ENCODE data around the gene FBLN1. TPM values are rescaled to one million over a fixed set of nuclear protein-coding genes. Genes with fewer than 3 reads are reported as not detected.

Gene FBLN1
- total RNA-seq, 1 experiment from 2014 or later, result 23.4 TPM

DNA sequence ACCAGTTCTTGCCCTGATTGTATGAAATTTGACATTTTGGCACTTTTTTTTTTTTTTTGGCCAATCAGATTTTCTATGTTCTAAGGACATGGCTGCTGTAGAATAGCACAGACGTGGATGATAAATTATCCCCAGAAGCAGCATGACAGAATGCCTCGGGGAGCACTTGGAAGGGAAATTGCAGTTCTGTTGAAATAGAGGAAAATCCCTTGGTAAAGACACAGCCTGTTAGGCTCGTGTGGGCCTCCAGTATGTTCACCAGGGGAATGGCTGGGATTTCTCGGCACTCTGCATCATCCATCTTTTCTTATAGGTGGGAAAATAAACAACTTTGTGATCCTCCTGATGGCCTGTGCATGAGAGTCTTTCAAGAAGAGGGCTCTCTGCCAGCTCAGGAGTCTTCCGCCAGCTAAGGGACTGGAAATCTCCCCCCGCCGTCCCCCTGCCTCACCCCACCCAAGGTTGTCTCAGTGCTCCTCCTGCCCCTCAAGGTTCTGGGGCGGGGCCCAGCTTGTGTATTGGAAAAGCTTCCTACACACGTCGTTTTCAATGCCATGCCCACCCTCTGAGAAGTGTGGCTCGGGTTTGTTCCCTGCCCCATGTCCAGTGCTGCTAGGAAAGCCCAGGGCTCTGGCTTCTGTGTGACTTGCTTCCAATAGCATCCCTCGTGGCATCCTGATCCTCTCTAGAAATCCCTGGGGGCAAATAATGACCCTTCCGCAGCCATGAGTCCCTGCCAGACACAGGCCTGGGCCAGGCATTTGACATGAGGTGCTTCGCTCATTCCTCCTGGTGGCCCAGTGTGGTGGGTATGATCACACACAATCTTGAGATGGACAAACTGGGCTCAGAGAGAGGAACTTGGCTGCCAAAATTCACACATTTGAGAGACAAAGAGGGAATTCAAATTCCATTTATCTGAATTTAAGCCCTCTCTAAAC lies 98.4 kb downstream of the FBLN1 start:
- Histone ChIP-seq H3K79me2 (ENCODE audit: insufficient read depth, low read length) (no peaks in the 10 kb centered on the region), H3K36me3 (ENCODE audit: control insufficient read depth in 1 of 2, insufficient read depth in 2 of 2, low read length in 2 of 2) (no peaks in the 10 kb centered on the region), H3K4me3 (replicated peaks in 1 of 2; ENCODE audit: low read depth in 1 of 2, low read length in 2 of 2) (no peak overlapping the region), H3K27me3 (ENCODE audit: insufficient read depth, low read length) (no peaks in the 10 kb centered on the region), H3K9me2 (ENCODE audit: insufficient read depth) (no peaks in the 10 kb centered on the region), H3K4me2 (ENCODE audit: low read length) (no peak overlapping the region), H4K20me1 (ENCODE audit: insufficient read depth) (no peaks in the 10 kb centered on the region), H2AFZ (ENCODE audit: low read depth, low read length, poor library complexity, severe bottlenecking) (no peak overlapping the region), H3K27ac (ENCODE audit: low read depth, low read length) (no peak overlapping the region), H3K9me3 (ENCODE audit: control insufficient read depth in 1 of 2, insufficient read depth in 1 of 2, low read depth in 1 of 2, low read length in 2 of 2) (no peaks in the 10 kb centered on the region), H3K9ac (ENCODE audit: low read length) (no peak overlapping the region), H3K4me1 (ENCODE audit: control insufficient read depth in 1 of 2, insufficient read depth in 2 of 2, low read length in 2 of 2) (peaks cover 36 to 42% of the 10 kb centered on the region in 2 experiments)
- intact Hi-C loops (cut with micrococcal nuclease), result no loop called here
- ChIA-PET CTCF (no interaction called here), RAD21 (ENCODE audit: low non-redundant PET in 1 of 2, low total read pairs in 2 of 2, uncharacterized antibody in 2 of 2, unreplicated experiment in 2 of 2) (no interaction called here), POLR2A (no interaction called here)
- DNase-seq (ENCODE audit: low read depth, low spot score), result no peak
- TF ChIP-seq ZFX (IDR thresholded peaks at IDR 0.05) (no peak), TCF7L2 (IDR thresholded peaks at IDR 0.05; ENCODE audit: borderline replicate concordance, extremely low read depth, insufficient read depth, insufficient read length) (no peak)
- TF ChIP-seq, protein P1, sequence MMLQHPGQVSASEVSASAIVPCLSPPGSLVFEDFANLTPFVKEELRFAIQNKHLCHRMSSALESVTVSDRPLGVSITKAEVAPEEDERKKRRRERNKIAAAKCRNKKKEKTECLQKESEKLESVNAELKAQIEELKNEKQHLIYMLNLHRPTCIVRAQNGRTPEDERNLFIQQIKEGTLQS (IDR thresholded peaks at IDR 0.05), result no peak
- ATAC-seq, result no peak
- no TSS peak for BruUV-seq (replicated peaks)

DNA sequence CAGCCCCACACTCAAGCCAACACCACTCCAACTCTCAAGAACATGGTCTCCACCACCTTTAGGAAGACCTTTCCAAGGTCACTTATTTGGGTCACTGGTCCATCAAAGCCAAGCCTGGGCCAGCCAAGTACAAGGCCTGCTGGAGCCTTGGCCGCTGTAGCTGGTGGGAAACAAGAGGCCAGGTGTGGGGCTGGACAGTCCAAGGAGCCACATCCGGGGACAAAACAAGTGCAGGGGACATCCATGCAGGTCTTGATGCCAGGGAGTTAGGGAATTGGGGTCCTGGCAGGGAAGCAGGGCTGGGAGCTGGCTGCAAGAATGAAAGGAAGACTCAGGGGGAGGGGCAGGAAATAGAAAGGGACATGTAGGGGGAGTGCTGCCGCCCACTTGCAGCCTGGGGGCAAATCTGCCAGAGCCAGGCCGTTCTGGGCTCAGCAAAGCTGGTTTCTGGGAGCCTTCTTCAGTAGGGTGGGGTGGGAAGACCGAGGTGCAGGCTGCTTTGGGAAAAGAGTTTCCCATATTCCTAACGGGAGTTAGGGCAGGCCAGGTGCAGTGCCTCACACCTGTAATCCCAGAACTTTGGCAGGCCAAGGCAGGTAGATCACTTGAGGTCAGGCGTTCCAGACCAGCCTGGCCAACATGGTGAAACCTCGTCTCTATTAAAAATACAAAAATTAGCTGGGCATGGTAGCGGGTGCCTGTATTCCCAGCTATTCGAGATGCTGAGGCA lies 99.5 kb downstream of the FBLN1 start:
- H3K27ac ChIP-seq (ENCODE audit: low read depth, low read length), result peak overlapping the region; percentile 10; the same call in 1 of the 2 replicates
- no peak overlapping the region for H2AFZ ChIP-seq (ENCODE audit: low read depth, low read length, poor library complexity, severe bottlenecking)
- no peak overlapping the region for H3K4me3 ChIP-seq (replicated peaks in 1 of 2; ENCODE audit: low read depth in 1 of 2, low read length in 2 of 2)
- H3K4me2 ChIP-seq (ENCODE audit: low read length), result peak overlapping the region; percentile 79
- H3K79me2 ChIP-seq (ENCODE audit: insufficient read depth, low read length), result no peaks in the 10 kb centered on the region
- H3K36me3 ChIP-seq (ENCODE audit: control insufficient read depth in 1 of 2, insufficient read depth in 2 of 2, low read length in 2 of 2), result no peaks in the 10 kb centered on the region
- H3K27me3 ChIP-seq (ENCODE audit: insufficient read depth, low read length), result no peaks in the 10 kb centered on the region
- BruUV-seq (replicated peaks), result no TSS peak
- CTCF ChIA-PET, result interaction anchor here (0.6 kb wide), 1 partner anchor 262 kb away, joined by 4 read pairs; no protein-coding TSS in a partner anchor
- DNase-seq (ENCODE audit: low read depth, low spot score) (no peak), ATAC-seq (no peak)
- POLR2A ChIA-PET, result interaction anchor here (0.5 kb wide), 1 partner anchor 21 kb away, joined by 3 read pairs; no protein-coding TSS in a partner anchor
- intact Hi-C loops (cut with micrococcal nuclease), result no loop called here
- RAD21 ChIA-PET (ENCODE audit: low non-redundant PET in 1 of 2, low total read pairs in 2 of 2, uncharacterized antibody in 2 of 2, unreplicated experiment in 2 of 2), result no interaction called here
- H3K9me3 ChIP-seq (ENCODE audit: control insufficient read depth in 1 of 2, insufficient read depth in 1 of 2, low read depth in 1 of 2, low read length in 2 of 2), result no peaks in the 10 kb centered on the region
- no peaks in the 10 kb centered on the region for H4K20me1 ChIP-seq (ENCODE audit: insufficient read depth)
- peaks cover 36 to 54% of the 10 kb centered on the region in 2 experiments for H3K4me1 ChIP-seq (ENCODE audit: control insufficient read depth in 1 of 2, insufficient read depth in 2 of 2, low read length in 2 of 2)
- H3K9ac ChIP-seq (ENCODE audit: low read length), result peak overlapping the region; percentile 18; the same call in 1 of the 2 replicates
- H3K9me2 ChIP-seq (ENCODE audit: insufficient read depth), result no peaks in the 10 kb centered on the region
- TF ChIP-seq YY1 (IDR thresholded peaks at IDR 0.05; ENCODE audit: extremely low read depth, insufficient replicate concordance, low read depth, low read length) (no peak), TCF7L2 (IDR thresholded peaks at IDR 0.05; ENCODE audit: borderline replicate concordance, extremely low read depth, insufficient read depth, insufficient read length) (no peak), ZNF274 (IDR thresholded peaks at IDR 0.05; ENCODE audit: low read depth, low read length) (no peak), EZH2phosphoT487 (IDR thresholded peaks at IDR 0.05; ENCODE audit: borderline replicate concordance) (no peak), SIN3A (IDR thresholded peaks at IDR 0.05; ENCODE audit: low read depth) (no peak), FOSL1 (IDR thresholded peaks at IDR 0.05; ENCODE audit: low read depth) (no peak)
- TF ChIP-seq, protein P2, sequence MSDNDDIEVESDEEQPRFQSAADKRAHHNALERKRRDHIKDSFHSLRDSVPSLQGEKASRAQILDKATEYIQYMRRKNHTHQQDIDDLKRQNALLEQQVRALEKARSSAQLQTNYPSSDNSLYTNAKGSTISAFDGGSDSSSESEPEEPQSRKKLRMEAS (IDR thresholded peaks at IDR 0.05), result no peak
- TF ChIP-seq, protein P3, sequence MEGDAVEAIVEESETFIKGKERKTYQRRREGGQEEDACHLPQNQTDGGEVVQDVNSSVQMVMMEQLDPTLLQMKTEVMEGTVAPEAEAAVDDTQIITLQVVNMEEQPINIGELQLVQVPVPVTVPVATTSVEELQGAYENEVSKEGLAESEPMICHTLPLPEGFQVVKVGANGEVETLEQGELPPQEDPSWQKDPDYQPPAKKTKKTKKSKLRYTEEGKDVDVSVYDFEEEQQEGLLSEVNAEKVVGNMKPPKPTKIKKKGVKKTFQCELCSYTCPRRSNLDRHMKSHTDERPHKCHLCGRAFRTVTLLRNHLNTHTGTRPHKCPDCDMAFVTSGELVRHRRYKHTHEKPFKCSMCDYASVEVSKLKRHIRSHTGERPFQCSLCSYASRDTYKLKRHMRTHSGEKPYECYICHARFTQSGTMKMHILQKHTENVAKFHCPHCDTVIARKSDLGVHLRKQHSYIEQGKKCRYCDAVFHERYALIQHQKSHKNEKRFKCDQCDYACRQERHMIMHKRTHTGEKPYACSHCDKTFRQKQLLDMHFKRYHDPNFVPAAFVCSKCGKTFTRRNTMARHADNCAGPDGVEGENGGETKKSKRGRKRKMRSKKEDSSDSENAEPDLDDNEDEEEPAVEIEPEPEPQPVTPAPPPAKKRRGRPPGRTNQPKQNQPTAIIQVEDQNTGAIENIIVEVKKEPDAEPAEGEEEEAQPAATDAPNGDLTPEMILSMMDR (IDR thresholded peaks at IDR 0.05 in 2 of 3, conservative IDR thresholded peaks at IDR 0.05 in 1 of 3; ENCODE audit: borderline replicate concordance in 1 of 3, insufficient read depth in 1 of 3, low read depth in 2 of 3, low read length in 2 of 3), result no peak
- TF ChIP-seq, protein P4, sequence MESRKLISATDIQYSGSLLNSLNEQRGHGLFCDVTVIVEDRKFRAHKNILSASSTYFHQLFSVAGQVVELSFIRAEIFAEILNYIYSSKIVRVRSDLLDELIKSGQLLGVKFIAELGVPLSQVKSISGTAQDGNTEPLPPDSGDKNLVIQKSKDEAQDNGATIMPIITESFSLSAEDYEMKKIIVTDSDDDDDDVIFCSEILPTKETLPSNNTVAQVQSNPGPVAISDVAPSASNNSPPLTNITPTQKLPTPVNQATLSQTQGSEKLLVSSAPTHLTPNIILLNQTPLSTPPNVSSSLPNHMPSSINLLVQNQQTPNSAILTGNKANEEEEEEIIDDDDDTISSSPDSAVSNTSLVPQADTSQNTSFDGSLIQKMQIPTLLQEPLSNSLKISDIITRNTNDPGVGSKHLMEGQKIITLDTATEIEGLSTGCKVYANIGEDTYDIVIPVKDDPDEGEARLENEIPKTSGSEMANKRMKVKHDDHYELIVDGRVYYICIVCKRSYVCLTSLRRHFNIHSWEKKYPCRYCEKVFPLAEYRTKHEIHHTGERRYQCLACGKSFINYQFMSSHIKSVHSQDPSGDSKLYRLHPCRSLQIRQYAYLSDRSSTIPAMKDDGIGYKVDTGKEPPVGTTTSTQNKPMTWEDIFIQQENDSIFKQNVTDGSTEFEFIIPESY (IDR thresholded peaks at IDR 0.05; ENCODE audit: extremely low read depth, insufficient replicate concordance, low read length), result no peak

Measured in HCT116 (cell line).